GM19351 (cell line): Measurements from ENCODE around the gene NEAT1.

ENCODE experiments used
- ATAC-seq: cut with Tn5 transposase; IDR thresholded peaks from one replicate; pipeline ENCODE4 v1.9.1; 2021; ENCODE audit warnings: mild to moderate bottlenecking, moderate library complexity; ENCODE audit not compliant: unreplicated experiment

Gene NEAT1

GRCh38 chr11:65433657-65434056 lies 11.1 kb downstream of the NEAT1 start:
- ATAC-seq: no peak

- ATAC-seq: no peak
Observed at GRCh38 chr11:65434057-65434666, 11.6 kb downstream of the NEAT1 start.

- no peak for ATAC-seq
Observed at GRCh38 chr11:65434667-65435410, 12.2 kb downstream of the NEAT1 start.

GRCh38 chr11:65435411-65435931 lies 12.9 kb downstream of the NEAT1 start:
- ATAC-seq: no peak

- ATAC-seq: no peak
Observed at GRCh38 chr11:65435981-65436411, 13.4 kb downstream of the NEAT1 start.

GRCh38 chr11:65436412-65437032 lies 13.9 kb downstream of the NEAT1 start:
- no peak for ATAC-seq

- ATAC-seq: no peak
Observed at GRCh38 chr11:65437436-65438227, 15.0 kb downstream of the NEAT1 start.

- ATAC-seq: no peak
Observed at GRCh38 chr11:65438257-65439151, 15.9 kb downstream of the NEAT1 start.

GRCh38 chr11:65439331-65440181 lies 17.0 kb downstream of the NEAT1 start:
- ATAC-seq: no peak

- peak; percentile 54 for ATAC-seq
Observed at GRCh38 chr11:65440831-65441499, 18.4 kb downstream of the NEAT1 start.

- no peak for ATAC-seq
Observed at GRCh38 chr11:65442842-65443331, 20.3 kb downstream of the NEAT1 start.

GRCh38 chr11:65444314-65445051 lies 21.9 kb downstream of the NEAT1 start:
- ATAC-seq: no peak

- ATAC-seq: no peak
Observed at GRCh38 chr11:65445101-65445603, 22.6 kb downstream of the NEAT1 start.

- ATAC-seq: no peak
Observed at GRCh38 chr11:65445604-65446445, 23.2 kb downstream of the NEAT1 start.

GRCh38 chr11:65446446-65447277 lies 24.1 kb downstream of the NEAT1 start:
- ATAC-seq: no peak

GRCh38 chr11:65448074-65448417 lies 25.4 kb downstream of the NEAT1 start:
- ATAC-seq: no peak
